ENCODE results near the gene COG7.
A peak's percentile ranks its signal among the peaks of the same experiment; 100 is the strongest.
"Not testable (repeated sequence)": the region's sequence is repeated elsewhere in the genome, so short reads cannot be mapped to it uniquely, and the experiment has no call there.

Gene COG7

GRCh38 chr16:23452572-23453337 is at the start of gene COG7:
Gene COG7 (minus strand): TSS chr16:23453189. CDS start chr16:23452994, 195 bp downstream.
- peak; percentile 87 for DNase-seq

- no peak for DNase-seq
Observed at GRCh38 chr16:23502466-23502865, 49.5 kb upstream of the COG7 start.

- DNase-seq: no peak
Observed at GRCh38 chr16:23501291-23501690, 48.3 kb upstream of the COG7 start.

GRCh38 chr16:23500862-23501225 is 47.9 kb upstream of the COG7 start:
- peak; percentile 25 for DNase-seq

GRCh38 chr16:23500212-23500861 is 47.3 kb upstream of the COG7 start:
- DNase-seq: peak; percentile 65

GRCh38 chr16:23499801-23500200 is 46.8 kb upstream of the COG7 start:
- no peak for DNase-seq

GRCh38 chr16:23498863-23499262 is 45.9 kb upstream of the COG7 start:
- no peak for DNase-seq

- no peak for DNase-seq
Observed at GRCh38 chr16:23497543-23497868, 44.5 kb upstream of the COG7 start.

- peak; percentile 37 for DNase-seq
Observed at GRCh38 chr16:23496821-23497542, 44.0 kb upstream of the COG7 start.

- peak; percentile 59 for DNase-seq
Observed at GRCh38 chr16:23495671-23496070, 42.7 kb upstream of the COG7 start.

GRCh38 chr16:23494188-23494587 is 41.2 kb upstream of the COG7 start:
- DNase-seq: no peak

- DNase-seq: no peak
Observed at GRCh38 chr16:23491490-23492391, 38.8 kb upstream of the COG7 start.

- DNase-seq: no peak
Observed at GRCh38 chr16:23486480-23486879, 33.5 kb upstream of the COG7 start.

- no peak for DNase-seq
Observed at GRCh38 chr16:23485841-23486240, 32.9 kb upstream of the COG7 start.

GRCh38 chr16:23485257-23485614 is 32.2 kb upstream of the COG7 start:
- DNase-seq: no peak

GRCh38 chr16:23484510-23485256 is 31.7 kb upstream of the COG7 start:
- no peak for DNase-seq

- DNase-seq: not testable (repeated sequence)
Observed at GRCh38 chr16:23483492-23483891, 30.5 kb upstream of the COG7 start.

GRCh38 chr16:23482778-23483177 is 29.8 kb upstream of the COG7 start:
- no peak for DNase-seq

- DNase-seq: no peak
Observed at GRCh38 chr16:23480257-23480656, 27.3 kb upstream of the COG7 start.

GRCh38 chr16:23479138-23479537 is 26.1 kb upstream of the COG7 start:
- no peak for DNase-seq

GRCh38 chr16:23478566-23478965 is 25.6 kb upstream of the COG7 start:
- no peak for DNase-seq

GRCh38 chr16:23476289-23476688 is 23.3 kb upstream of the COG7 start:
- no peak for DNase-seq
